ENCODE data around the gene PFN1.

The PFN1 gene

GRCh38 chr17:4948166-4948930, at the start of gene PFN1:
PFN1 (minus strand) TSS chr17:4948530; CDS start chr17:4948394, 136 bp downstream.
- DNase-seq = peak; percentile 13

GRCh38 chr17:4997302-4998026, 49.1 kb upstream of the PFN1 start, which contains the start of the genes INCA1 and KIF1C:
INCA1 (minus strand) TSS chr17:4997522; CDS start chr17:4994437, 3,085 bp downstream.
KIF1C (plus strand) TSS chr17:4997950; CDS start chr17:5000247, 2,297 bp downstream.
- no peak for DNase-seq

- DNase-seq = no peak
Observed at GRCh38 chr17:4994081-4994595, 45.8 kb upstream of the PFN1 start.

GRCh38 chr17:4987767-4988567, 39.6 kb upstream of the PFN1 start:
- DNase-seq = no peak

- no peak for DNase-seq
Observed at GRCh38 chr17:4986951-4987766, 38.8 kb upstream of the PFN1 start, which contains the start of gene CAMTA2. CAMTA2 (minus strand) TSS chr17:4987675; CDS start chr17:4986222, 1,453 bp downstream.

GRCh38 chr17:4986403-4986802, 38.1 kb upstream of the PFN1 start:
- no peak for DNase-seq

GRCh38 chr17:4982305-4982704, 34.0 kb upstream of the PFN1 start:
- no peak for DNase-seq

- DNase-seq = no peak
Observed at GRCh38 chr17:4980644-4981216, 32.4 kb upstream of the PFN1 start.

GRCh38 chr17:4978726-4979125, 30.4 kb upstream of the PFN1 start:
- DNase-seq = no peak

GRCh38 chr17:4974115-4974670, 25.9 kb upstream of the PFN1 start:
- no peak for DNase-seq

GRCh38 chr17:4973256-4974114, 25.2 kb upstream of the PFN1 start:
- no peak for DNase-seq

- DNase-seq = no peak
Observed at GRCh38 chr17:4972752-4973151, 24.4 kb upstream of the PFN1 start.

GRCh38 chr17:4972322-4972721, 24.0 kb upstream of the PFN1 start:
- no peak for DNase-seq

GRCh38 chr17:4971826-4972225, 23.5 kb upstream of the PFN1 start:
- DNase-seq = no peak

GRCh38 chr17:4970273-4970672, 21.9 kb upstream of the PFN1 start:
- DNase-seq = no peak

- DNase-seq = no peak
Observed at GRCh38 chr17:4969551-4970173, 21.3 kb upstream of the PFN1 start.

- no peak for DNase-seq
Observed at GRCh38 chr17:4969047-4969550, 20.8 kb upstream of the PFN1 start.

- no peak for DNase-seq
Observed at GRCh38 chr17:4968486-4969046, 20.2 kb upstream of the PFN1 start.
